Stimulated activated CD8-positive, alpha-beta memory T cell treated with anti-CD3 and anti-CD28 coated beads, Interleukin-15, amount 100 ng/mL, for 1 hour (primary cell): ENCODE results near the gene TRPM8.

Experiments used
- DNase-seq: peaks from one replicate; pipeline ENCODE4 v3.0.0-alpha.2; 2020; ENCODE audit warnings: low read depth

TRPM8 gene

GRCh38 chr2:234048049-234048448, 130.9 kb downstream of the TRPM8 start:
- DNase-seq = no peak

- DNase-seq = no peak
Measured at GRCh38 chr2:234050455-234051135, 133.4 kb downstream of the TRPM8 start, which contains the start of gene SPP2. Gene SPP2, plus strand, starts transcription at chr2:234050702. Its CDS starts 85 bp downstream, at chr2:234050787.

- no peak for DNase-seq
Measured at GRCh38 chr2:234051374-234052070, 134.3 kb downstream of the TRPM8 start.

- no peak for DNase-seq
Measured at GRCh38 chr2:234058881-234059280, 141.7 kb downstream of the TRPM8 start.

- DNase-seq = no peak
Measured at GRCh38 chr2:234060236-234060635, 143.1 kb downstream of the TRPM8 start.

GRCh38 chr2:234061624-234062257, 144.6 kb downstream of the TRPM8 start:
- DNase-seq = no peak

- no peak for DNase-seq
Measured at GRCh38 chr2:234066587-234066986, 149.4 kb downstream of the TRPM8 start.
